GM18858 (cell line): ENCODE measurements around the gene BICD2.

Experiments
- ATAC-seq: cut with Tn5 transposase; IDR thresholded peaks from one replicate; pipeline ENCODE4 v1.9.1; 2021; ENCODE audit not compliant: unreplicated experiment

The BICD2 gene

GRCh38 chr9:92748233-92748497, 16.5 kb downstream of the BICD2 start:
- ATAC-seq = no peak

DNA sequence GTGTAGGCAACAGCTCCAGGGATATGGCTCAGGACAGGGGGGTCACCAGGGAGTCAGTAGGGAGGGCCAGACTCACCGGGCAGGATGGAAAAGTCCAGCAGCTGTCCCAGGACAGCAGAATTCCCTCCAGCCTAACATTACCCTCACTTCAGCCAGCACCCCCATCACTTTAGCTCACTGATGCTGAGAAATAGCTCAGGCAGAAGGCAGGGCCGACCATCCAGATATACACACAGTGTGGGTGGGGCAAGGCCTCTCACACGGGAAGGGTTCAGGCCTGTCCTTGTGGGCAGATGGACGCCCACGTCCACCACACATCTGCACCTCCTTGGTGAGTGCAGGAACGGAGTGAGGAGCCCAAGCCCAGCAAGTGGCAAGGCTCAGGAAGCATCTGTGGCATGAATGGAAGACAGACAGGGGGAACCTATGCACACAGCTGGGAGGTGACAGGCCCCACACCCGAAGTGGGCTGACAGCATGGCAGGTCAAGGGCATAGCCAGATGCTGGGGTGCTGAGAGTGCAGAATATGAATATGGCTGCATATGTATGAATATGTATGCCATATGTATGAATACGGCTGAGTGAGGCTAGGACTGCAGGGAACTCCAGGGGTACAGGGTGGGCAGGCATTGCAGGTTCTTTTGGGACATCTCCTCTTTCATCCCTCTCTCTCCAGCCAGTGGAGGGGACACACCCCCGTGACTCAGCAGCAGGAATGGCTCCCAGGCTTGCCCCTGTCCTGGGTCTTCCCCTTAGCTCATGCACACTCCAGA, 17.0 kb downstream of the BICD2 start:
- ATAC-seq = no peak

- ATAC-seq = no peak
Measured at GRCh38 chr9:92746567-92747458, 17.8 kb downstream of the BICD2 start.

DNA sequence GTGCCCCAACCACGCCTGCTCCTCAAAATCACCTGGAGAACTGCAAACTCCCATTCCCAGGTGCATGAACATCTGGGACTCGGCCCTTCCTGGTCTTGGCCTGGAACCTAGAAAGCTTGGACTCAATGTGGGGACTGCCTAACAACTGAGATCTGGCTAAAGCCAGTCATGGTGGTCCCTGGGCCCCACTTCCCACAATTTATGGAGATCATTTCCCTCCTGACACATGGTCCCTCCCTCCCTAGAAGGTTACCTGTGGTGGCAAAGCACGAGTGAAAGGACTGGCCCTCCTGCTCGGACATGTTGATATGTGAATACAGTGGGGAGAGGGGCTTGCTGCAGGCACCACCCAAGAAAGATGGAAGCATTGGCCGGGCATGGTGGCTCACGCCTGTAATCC, 18.8 kb downstream of the BICD2 start:
- no peak for ATAC-seq

GRCh38 chr9:92745331-92745730, 19.3 kb downstream of the BICD2 start:
- ATAC-seq = no peak

- ATAC-seq = no peak
Measured at GRCh38 chr9:92740969-92741368, 23.7 kb downstream of the BICD2 start.

DNA sequence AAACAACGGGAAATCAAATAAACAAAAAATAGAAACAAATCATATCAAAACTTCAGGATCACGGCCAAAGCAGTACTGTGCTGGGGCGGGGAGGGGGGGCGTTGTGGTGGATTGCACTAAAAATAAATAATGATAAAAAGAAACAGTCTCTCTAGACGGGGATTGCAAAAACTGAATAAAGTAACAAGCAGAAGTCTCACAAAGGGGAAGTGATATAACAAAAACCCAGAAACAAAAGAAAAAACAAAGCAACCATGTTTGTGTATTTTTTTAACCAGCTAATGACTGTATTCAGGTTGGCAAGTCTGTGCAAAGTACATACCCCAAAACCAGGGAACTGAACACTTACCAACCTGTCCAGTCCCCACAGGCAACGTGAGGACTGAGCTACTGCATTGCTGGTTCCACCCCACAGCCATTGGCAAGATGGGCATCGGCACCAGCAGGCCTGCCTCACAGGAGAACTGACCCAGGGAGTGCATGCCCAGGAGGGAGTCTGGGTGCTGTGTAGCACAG, 24.1 kb downstream of the BICD2 start:
- ATAC-seq = no peak

DNA sequence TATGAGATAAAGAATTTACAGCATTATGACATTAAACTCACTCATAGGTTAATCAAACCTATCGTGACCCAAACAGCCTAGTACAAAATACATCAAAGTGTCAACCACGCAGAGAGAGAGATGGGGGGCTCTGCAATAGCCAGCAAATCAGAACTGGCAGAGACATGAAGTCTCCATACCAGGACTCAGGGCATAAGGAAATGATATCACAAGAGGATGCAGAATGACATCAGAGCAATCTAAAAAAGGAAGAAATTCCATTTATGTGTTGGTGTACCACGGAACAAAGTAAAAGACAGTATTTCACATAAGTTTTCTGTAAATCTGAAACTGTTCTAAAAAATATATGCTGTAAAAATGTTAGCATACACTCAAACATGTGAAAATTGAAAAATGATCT, 24.6 kb downstream of the BICD2 start:
- ATAC-seq = no peak

- ATAC-seq = no peak
Measured at GRCh38 chr9:92739346-92739970, 25.2 kb downstream of the BICD2 start.

- no peak for ATAC-seq
Measured at GRCh38 chr9:92738661-92739081, 26.0 kb downstream of the BICD2 start.

DNA sequence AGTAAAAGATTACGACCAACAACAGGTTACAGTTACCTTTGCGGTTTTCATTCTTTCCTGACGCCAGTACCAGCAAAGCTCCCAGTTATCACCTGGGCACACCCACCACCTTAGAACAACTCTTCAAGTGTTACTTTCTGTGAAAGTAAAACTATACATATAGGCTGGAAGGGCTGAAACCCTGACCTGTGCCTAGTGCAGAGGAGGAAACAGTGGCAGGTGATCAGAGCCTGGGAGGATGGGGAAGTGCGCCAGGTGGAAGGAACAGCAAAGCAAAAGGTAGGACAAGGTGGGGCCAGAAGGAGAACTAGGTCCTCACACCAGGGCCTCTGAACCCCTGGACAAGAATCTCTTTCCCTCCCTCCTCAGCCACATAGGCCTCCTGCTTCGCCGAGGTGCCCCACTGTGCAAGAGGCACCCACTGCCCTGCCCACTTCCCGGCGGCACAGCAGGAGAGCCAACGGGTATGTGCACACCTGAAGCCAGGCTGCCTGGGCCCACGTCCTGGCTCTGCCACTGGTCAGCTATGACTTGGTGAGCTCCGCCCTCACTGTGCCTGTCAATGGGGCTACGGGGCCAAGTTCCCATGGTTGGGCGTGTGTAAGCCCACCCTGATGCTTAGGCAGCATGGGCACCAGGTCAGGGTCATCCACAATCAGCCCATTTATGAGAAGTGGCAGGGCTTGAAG, 26.9 kb downstream of the BICD2 start:
- no peak for ATAC-seq

DNA sequence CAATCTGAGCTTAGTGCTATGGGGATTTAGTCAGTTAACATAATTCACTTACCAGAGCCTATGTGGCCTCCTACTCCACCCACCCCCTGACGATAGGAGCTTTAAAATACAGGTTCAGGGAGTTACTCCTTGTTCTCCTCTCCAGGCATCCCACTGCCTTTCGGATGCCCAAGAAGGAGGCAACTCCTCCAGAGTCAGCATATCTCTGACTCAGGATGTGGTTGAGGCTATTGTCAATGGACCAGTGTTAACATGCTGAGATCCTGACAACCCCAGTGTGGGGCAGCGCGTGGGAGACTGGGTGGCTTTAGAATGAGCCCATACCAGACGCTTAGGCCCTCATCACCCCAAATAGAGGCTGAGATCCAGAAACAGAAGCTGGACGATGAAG, 27.4 kb downstream of the BICD2 start:
- no peak for ATAC-seq

- ATAC-seq = no peak
Measured at GRCh38 chr9:92736563-92737215, 27.9 kb downstream of the BICD2 start.

DNA sequence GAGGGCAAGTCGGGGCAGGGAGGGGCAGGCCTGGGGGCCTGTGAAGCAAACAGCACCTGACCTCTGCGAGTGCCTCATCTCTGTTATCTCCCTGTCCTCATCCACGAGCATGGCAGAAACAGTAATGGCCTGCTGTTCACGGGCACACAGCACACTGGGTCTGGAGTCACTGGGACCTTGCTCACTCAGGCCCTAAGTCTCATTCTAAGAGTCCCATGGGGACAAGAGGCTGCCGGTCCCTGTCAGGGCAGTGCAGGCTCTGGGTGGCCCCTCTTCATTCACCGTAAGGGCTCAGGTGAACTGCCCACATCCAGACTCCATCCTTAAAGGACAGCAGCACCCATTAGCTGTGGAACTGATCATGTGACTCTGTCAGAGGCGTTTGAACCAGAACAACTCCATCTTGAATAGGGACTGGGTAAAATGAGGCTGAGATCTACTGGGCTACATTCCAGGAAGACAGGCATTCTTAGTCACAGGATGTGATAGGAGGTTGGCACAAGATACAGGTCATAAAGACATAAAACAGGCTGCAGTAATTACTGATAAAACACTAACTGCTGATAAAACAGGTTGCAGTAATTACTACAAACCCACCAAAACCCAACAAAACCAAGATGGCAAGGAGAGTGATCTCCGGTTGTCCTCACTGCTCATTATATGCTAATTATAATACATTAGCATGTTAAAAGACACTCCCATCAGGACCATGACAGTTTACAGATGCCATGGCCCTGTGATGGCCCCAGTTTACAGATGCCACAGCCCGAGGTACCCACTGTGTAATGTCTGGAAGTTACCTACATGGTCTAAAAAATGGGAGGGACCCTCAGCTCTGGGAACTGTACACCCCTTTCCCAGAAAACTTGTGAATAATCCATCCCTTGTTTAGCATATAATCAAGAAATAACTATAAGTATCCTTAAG, 28.7 kb downstream of the BICD2 start:
- ATAC-seq = no peak

- no peak for ATAC-seq
Measured at GRCh38 chr9:92734931-92735635, 29.6 kb downstream of the BICD2 start.

DNA sequence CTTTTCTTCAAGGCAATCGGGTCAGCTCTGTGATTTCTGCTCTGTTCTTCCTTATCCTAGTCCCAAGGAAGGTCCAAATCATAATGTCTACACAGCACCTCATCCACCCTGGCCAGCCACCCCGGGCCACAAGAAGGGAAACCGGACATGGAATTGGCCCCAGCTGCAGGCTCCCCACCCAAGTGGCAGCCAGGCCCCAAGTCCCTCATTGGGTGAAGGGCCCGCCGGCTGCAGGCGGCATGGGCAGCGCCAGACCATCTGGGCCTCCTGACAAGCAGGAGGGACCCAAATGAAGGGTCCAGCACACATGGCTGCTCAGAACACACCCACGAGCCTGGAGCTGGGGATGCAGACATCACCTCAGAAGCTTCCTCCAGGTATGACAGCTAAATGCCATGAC, 33.7 kb downstream of the BICD2 start:
- ATAC-seq = no peak

- no peak for ATAC-seq
Measured at GRCh38 chr9:92729735-92730155, 34.9 kb downstream of the BICD2 start.

DNA sequence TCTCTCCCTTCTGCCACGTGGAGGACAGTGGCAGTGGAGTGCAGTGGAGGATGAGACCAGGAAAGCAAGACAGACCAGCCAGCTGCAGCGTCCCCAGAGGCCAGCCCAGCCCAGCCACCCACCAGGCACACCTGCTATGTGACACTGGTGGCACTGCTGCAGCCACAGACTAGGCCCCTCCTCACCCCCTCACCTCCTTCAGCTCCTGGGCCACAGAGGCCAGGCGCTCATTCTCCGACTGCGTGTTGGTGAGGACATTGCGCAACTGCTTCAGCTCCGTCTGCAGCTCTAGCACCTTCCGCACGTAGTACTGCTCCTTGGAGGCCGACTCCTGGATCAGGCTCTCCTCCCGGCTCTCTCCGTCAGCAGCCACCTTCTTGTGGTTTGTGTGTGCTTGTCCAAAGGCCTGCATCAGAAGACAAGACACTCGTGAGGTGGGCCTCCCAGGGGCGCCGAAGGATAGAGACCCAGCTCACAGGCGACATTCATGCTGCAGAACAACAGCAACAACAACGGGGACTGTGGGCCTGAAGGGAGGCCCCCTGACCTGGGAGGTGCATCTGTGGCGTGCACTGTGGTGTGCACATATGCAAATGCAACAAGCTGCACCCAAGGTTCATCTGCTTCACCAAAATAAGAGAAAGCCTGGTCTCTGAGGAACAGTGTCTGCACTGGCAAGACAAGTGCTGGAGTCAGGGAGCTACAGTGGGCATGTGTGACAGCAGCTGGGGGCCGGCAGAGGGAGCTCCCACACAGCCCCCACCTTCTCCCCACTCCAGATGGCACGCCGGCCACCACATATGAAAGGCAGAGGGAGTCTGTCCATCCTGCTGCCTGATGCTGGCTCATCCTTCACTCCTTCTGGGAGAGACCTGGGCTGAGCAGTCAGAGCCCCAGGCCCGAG, 35.5 kb downstream of the BICD2 start:
- peak; percentile 80 for ATAC-seq
